BLaER1 (cell line): ENCODE data around the gene TBC1D5.
A peak's percentile ranks its signal among the peaks of the same experiment; 100 is the strongest.

Source experiments
- H3K27ac ChIP-seq: shearing (Covaris generic); formaldehyde crosslinking; 2 replicates; pipeline ENCODE4 v1.8.1; 2022
- H3K27me3 ChIP-seq: shearing (Covaris generic); formaldehyde crosslinking; 2 replicates; pipeline ENCODE4 v1.8.1; 2022
- H3K36me3 ChIP-seq: shearing (Covaris generic); formaldehyde crosslinking; 2 replicates; pipeline ENCODE4 v1.8.1; 2022
- H3K4me1 ChIP-seq: shearing (Covaris generic); formaldehyde crosslinking; 2 replicates; pipeline ENCODE4 v1.8.1; 2022
- H3K4me2 ChIP-seq: shearing (Covaris generic); formaldehyde crosslinking; 2 replicates; pipeline ENCODE4 v1.8.1; 2022
- H3K4me3 ChIP-seq: shearing (Covaris generic); formaldehyde crosslinking; 2 replicates; pipeline ENCODE4 v1.8.1; 2022
- H3K9ac ChIP-seq: shearing (Covaris generic); formaldehyde crosslinking; 2 replicates; pipeline ENCODE4 v1.8.1; 2022
- H3K9me3 ChIP-seq: shearing (Covaris generic); formaldehyde crosslinking; 2 replicates; pipeline ENCODE4 v1.8.1; 2022
- H4K20me1 ChIP-seq: shearing (Covaris generic); formaldehyde crosslinking; 2 replicates; pipeline ENCODE4 v1.8.1; 2022
- Cebpa-rat ChIP-seq: shearing (Covaris generic); IDR thresholded peaks from 2 replicates; pipeline ENCODE4 v1.8.1; 2022

The TBC1D5 gene

GRCh38 chr3:17227472-17227871 is 515.0 kb downstream of the TBC1D5 start:
- TF ChIP-seq Cebpa-rat: no peak
- peaks cover 5% of the 10 kb centered on the region for H3K36me3 ChIP-seq
- H3K9ac ChIP-seq: no peak overlapping the region
- H3K27ac ChIP-seq: no peak overlapping the region
- H4K20me1 ChIP-seq: no peaks in the 10 kb centered on the region
- H3K27me3 ChIP-seq: no peaks in the 10 kb centered on the region
- H3K4me3 ChIP-seq: no peak overlapping the region
- peaks cover 17% of the 10 kb centered on the region; the same call in 1 of the 2 replicates for H3K4me1 ChIP-seq
- H3K4me2 ChIP-seq: no peak overlapping the region
- no peaks in the 10 kb centered on the region for H3K9me3 ChIP-seq

- no peak for TF ChIP-seq Cebpa-rat
- Histone ChIP-seq H3K9ac (no peak overlapping the region), H3K36me3 (peaks cover 10% of the 10 kb centered on the region), H4K20me1 (no peaks in the 10 kb centered on the region), H3K4me1 (no peaks in the 10 kb centered on the region), H3K4me2 (no peak overlapping the region), H3K27me3 (no peaks in the 10 kb centered on the region), H3K4me3 (no peak overlapping the region), H3K9me3 (peaks cover 13% of the 10 kb centered on the region), H3K27ac (no peak overlapping the region)
Observed at GRCh38 chr3:17221529-17221928, 520.9 kb downstream of the TBC1D5 start.

GRCh38 chr3:17219593-17219992 is 522.8 kb downstream of the TBC1D5 start:
- H3K4me1 ChIP-seq: no peaks in the 10 kb centered on the region
- H4K20me1 ChIP-seq: no peaks in the 10 kb centered on the region
- no peaks in the 10 kb centered on the region for H3K27me3 ChIP-seq
- H3K36me3 ChIP-seq: peaks cover 10% of the 10 kb centered on the region; the same call in 1 of the 2 replicates
- H3K4me2 ChIP-seq: no peak overlapping the region
- H3K9ac ChIP-seq: no peak overlapping the region
- no peak overlapping the region for H3K27ac ChIP-seq
- TF ChIP-seq Cebpa-rat: no peak
- peaks cover 13% of the 10 kb centered on the region for H3K9me3 ChIP-seq
- no peak overlapping the region for H3K4me3 ChIP-seq

GRCh38 chr3:17218587-17218986 is 523.8 kb downstream of the TBC1D5 start:
- peaks cover 13% of the 10 kb centered on the region for H3K9me3 ChIP-seq
- no peak overlapping the region for H3K4me3 ChIP-seq
- no peak overlapping the region for H3K4me2 ChIP-seq
- no peaks in the 10 kb centered on the region for H4K20me1 ChIP-seq
- H3K27ac ChIP-seq: no peak overlapping the region
- H3K27me3 ChIP-seq: no peaks in the 10 kb centered on the region
- H3K4me1 ChIP-seq: no peaks in the 10 kb centered on the region
- peaks cover 12% of the 10 kb centered on the region; the same call in 1 of the 2 replicates for H3K36me3 ChIP-seq
- TF ChIP-seq Cebpa-rat: no peak
- H3K9ac ChIP-seq: no peak overlapping the region

GRCh38 chr3:17217588-17217987 is 524.8 kb downstream of the TBC1D5 start:
- TF ChIP-seq Cebpa-rat: no peak
- H3K36me3 ChIP-seq: peaks cover 16% of the 10 kb centered on the region
- no peaks in the 10 kb centered on the region for H4K20me1 ChIP-seq
- H3K9me3 ChIP-seq: peaks cover 13% of the 10 kb centered on the region
- no peaks in the 10 kb centered on the region for H3K4me1 ChIP-seq
- no peak overlapping the region for H3K27ac ChIP-seq
- H3K4me2 ChIP-seq: no peak overlapping the region
- H3K4me3 ChIP-seq: no peak overlapping the region
- H3K9ac ChIP-seq: no peak overlapping the region
- no peaks in the 10 kb centered on the region for H3K27me3 ChIP-seq

- peaks cover 33% of the 10 kb centered on the region for H3K36me3 ChIP-seq
- H3K4me2 ChIP-seq: no peak overlapping the region
- H3K4me3 ChIP-seq: no peak overlapping the region
- no peaks in the 10 kb centered on the region for H3K27me3 ChIP-seq
- H4K20me1 ChIP-seq: no peaks in the 10 kb centered on the region
- H3K9ac ChIP-seq: no peak overlapping the region
- peak; percentile 56; the same call in 1 of the 2 replicates for TF ChIP-seq Cebpa-rat
- no peak overlapping the region for H3K27ac ChIP-seq
- H3K9me3 ChIP-seq: no peaks in the 10 kb centered on the region
- H3K4me1 ChIP-seq: no peaks in the 10 kb centered on the region
Observed at GRCh38 chr3:17213102-17213501, 529.3 kb downstream of the TBC1D5 start.

GRCh38 chr3:17207979-17208378 is 534.5 kb downstream of the TBC1D5 start:
- Histone ChIP-seq H3K4me3 (no peak overlapping the region), H4K20me1 (no peaks in the 10 kb centered on the region), H3K27me3 (no peaks in the 10 kb centered on the region), H3K4me1 (no peaks in the 10 kb centered on the region), H3K36me3 (peaks cover 49% of the 10 kb centered on the region), H3K4me2 (no peak overlapping the region), H3K27ac (no peak overlapping the region), H3K9me3 (peaks cover 11% of the 10 kb centered on the region), H3K9ac (no peak overlapping the region)
- no peak for TF ChIP-seq Cebpa-rat

- Histone ChIP-seq H3K4me2 (no peak overlapping the region), H3K9me3 (peaks cover 21% of the 10 kb centered on the region), H3K36me3 (peaks cover 51% of the 10 kb centered on the region), H3K4me3 (no peak overlapping the region), H3K4me1 (0 out of 2 replicates have a peak, but pooled peaks cover 2% of the 10 kb centered on the region), H3K9ac (no peak overlapping the region), H3K27me3 (no peaks in the 10 kb centered on the region), H3K27ac (no peak overlapping the region), H4K20me1 (no peaks in the 10 kb centered on the region)
- no peak for TF ChIP-seq Cebpa-rat
Observed at GRCh38 chr3:17207019-17207418, 535.4 kb downstream of the TBC1D5 start.

GRCh38 chr3:17204049-17204650 is 538.3 kb downstream of the TBC1D5 start:
- Histone ChIP-seq H3K4me1 (peaks cover 15% of the 10 kb centered on the region), H3K9ac (no peak overlapping the region), H3K4me2 (no peak overlapping the region), H4K20me1 (no peaks in the 10 kb centered on the region), H3K9me3 (peaks cover 40% of the 10 kb centered on the region), H3K27me3 (no peaks in the 10 kb centered on the region), H3K27ac (no peak overlapping the region), H3K36me3 (peaks cover 57% of the 10 kb centered on the region), H3K4me3 (no peak overlapping the region)
- no peak for TF ChIP-seq Cebpa-rat

- H4K20me1 ChIP-seq: no peaks in the 10 kb centered on the region
- H3K27ac ChIP-seq: no peak overlapping the region
- peak overlapping the region; percentile 33 for H3K4me2 ChIP-seq
- H3K36me3 ChIP-seq: peaks cover 56% of the 10 kb centered on the region
- no peak overlapping the region for H3K4me3 ChIP-seq
- TF ChIP-seq Cebpa-rat: no peak
- no peaks in the 10 kb centered on the region for H3K27me3 ChIP-seq
- H3K9ac ChIP-seq: no peak overlapping the region
- H3K4me1 ChIP-seq: peaks cover 20% of the 10 kb centered on the region
- H3K9me3 ChIP-seq: peaks cover 40% of the 10 kb centered on the region
Observed at GRCh38 chr3:17201538-17201937, 540.9 kb downstream of the TBC1D5 start.
